ENCODE data around the gene ZC3H14. TPM values are rescaled to one million over a fixed set of nuclear protein-coding genes. Genes with fewer than 3 reads are reported as not detected.

The ZC3H14 gene
- total RNA-seq, 1 experiment from 2014 or later = 66.2 TPM

- RAD21 ChIA-PET (ENCODE audit: low non-redundant PET in 1 of 2, low total read pairs in 2 of 2, uncharacterized antibody in 2 of 2, unreplicated experiment in 2 of 2) = no interaction called here
- H3K27ac ChIP-seq (ENCODE audit: low read depth, low read length) = no peak overlapping the region
- intact Hi-C loops (cut with micrococcal nuclease) = no loop called here
Observed at GRCh38 chr14:88556581-88556980, 6.3 kb upstream of the ZC3H14 start.

More at GRCh38 chr14:88556581-88556980, 6.3 kb upstream of the ZC3H14 start:
- BruUV-seq (replicated peaks) = no TSS peak
- Histone ChIP-seq H3K9me3 (ENCODE audit: control insufficient read depth in 1 of 2, insufficient read depth in 1 of 2, low read depth in 1 of 2, low read length in 2 of 2) (no peaks in the 10 kb centered on the region), H3K4me2 (ENCODE audit: low read length) (no peak overlapping the region), H3K4me3 (replicated peaks in 1 of 2; ENCODE audit: low read depth in 1 of 2, low read length in 2 of 2) (no peak overlapping the region), H3K36me3 (ENCODE audit: control insufficient read depth in 1 of 2, insufficient read depth in 2 of 2, low read length in 2 of 2) (no peaks in the 10 kb centered on the region), H3K9me2 (ENCODE audit: insufficient read depth) (no peaks in the 10 kb centered on the region), H3K27me3 (ENCODE audit: insufficient read depth, low read length) (no peaks in the 10 kb centered on the region), H3K4me1 (ENCODE audit: control insufficient read depth in 1 of 2, insufficient read depth in 2 of 2, low read length in 2 of 2) (peaks cover 5 to 19% of the 10 kb centered on the region in 2 experiments), H3K79me2 (ENCODE audit: insufficient read depth, low read length) (peaks cover 7% of the 10 kb centered on the region; the same call in 1 of the 2 replicates), H2AFZ (ENCODE audit: low read depth, low read length, poor library complexity, severe bottlenecking) (no peak overlapping the region), H3K9ac (ENCODE audit: low read length) (no peak overlapping the region), H4K20me1 (ENCODE audit: insufficient read depth) (no peaks in the 10 kb centered on the region)
- DNase-seq (ENCODE audit: low read depth, low spot score) = no peak
- no peak for TF ChIP-seq POLR2A (IDR thresholded peaks at IDR 0.05; ENCODE audit: borderline replicate concordance, extremely low read depth, insufficient read depth, insufficient read length)
- TF ChIP-seq EZH2 (IDR thresholded peaks at IDR 0.05) = no peak
- TF ChIP-seq ELF1 (IDR thresholded peaks at IDR 0.05; ENCODE audit: borderline replicate concordance, low read depth) = no peak
- no peak for TF ChIP-seq TCF7L2 (IDR thresholded peaks at IDR 0.05; ENCODE audit: borderline replicate concordance, extremely low read depth, insufficient read depth, insufficient read length)
- no peak for TF ChIP-seq ATF3 (IDR thresholded peaks at IDR 0.05)
- TF ChIP-seq SP1 (IDR thresholded peaks at IDR 0.05; ENCODE audit: low read depth) = no peak
- no peak for TF ChIP-seq REST (IDR thresholded peaks at IDR 0.05; ENCODE audit: low read depth)
- TF ChIP-seq ZNF274 (IDR thresholded peaks at IDR 0.05; ENCODE audit: low read depth, low read length) = no peak
- TF ChIP-seq SIN3A (IDR thresholded peaks at IDR 0.05; ENCODE audit: low read depth) = no peak
- no peak for ATAC-seq
- ChIA-PET POLR2A (no interaction called here), CTCF (no interaction called here)
